Left ventricle myocardium inferior (tissue), 1 donor: ENCODE data around the gene SPDEF. TPM values are rescaled to one million over a fixed set of nuclear protein-coding genes. Genes with fewer than 3 reads are reported as not detected.

ENCODE experiments used
- DNase-seq: peaks from one replicate; pipeline ENCODE4 v3.0.0-alpha.2; 2020
- H3K27ac ChIP-seq: fragments of 200-600 bp; replicated peaks from 2 replicates; pipeline ENCODE4 v1.8.0; 2021
- H3K27me3 ChIP-seq: fragments of 200-600 bp; 2 replicates; pipeline ENCODE4 v1.8.0; 2021; ENCODE audit warnings: low read depth
- H3K36me3 ChIP-seq: fragments of 200-600 bp; 2 replicates; pipeline ENCODE4 v1.8.0; 2021
- H3K4me1 ChIP-seq: fragments of 200-600 bp; 2 replicates; pipeline ENCODE4 v1.8.0; 2021
- H3K4me3 ChIP-seq: fragments of 200-600 bp; 2 replicates; pipeline ENCODE4 v1.8.0; 2021; ENCODE audit warnings: mild to moderate bottlenecking, moderate library complexity
- H3K9me3 ChIP-seq: fragments of 200-600 bp; replicated peaks from 2 replicates; pipeline ENCODE4 v1.8.0; 2021
- intact Hi-C: fragments of 100-400 bp; cut with micrococcal nuclease; formaldehyde crosslinking; loops from one replicate; pipeline ENCODE4 v1.11.0; 2022
- total RNA-seq: library from RNA; stranded (reverse); fragmentation: NEBNext Ultra II Directional; extraction: Animal tissue kit (Norgen Biotek cat#: 25700); gene quantifications from one replicate; pipeline ENCODE4 v1.2.1, GENCODE V29; 2021
- TF ChIP-seq, protein P1 (sequence below): fragments of 200-600 bp; IDR thresholded peaks from 2 replicates; pipeline ENCODE4 v1.8.0; 2021; ENCODE audit warnings: antibody characterized with exemption, mild to moderate bottlenecking, borderline replicate concordance
- donor health status: DM: no; HTN: yes; CAD: no; lungs with severe emphysema.

SPDEF gene
- total RNA-seq, 1 donor from 2014 or later: 0.11 TPM

- Histone ChIP-seq H3K36me3 (no peaks in the 10 kb centered on the region), H3K9me3 (no peaks in the 10 kb centered on the region), H3K27ac (no peak overlapping the region), H3K4me3 (no peak overlapping the region), H3K27me3 (no peaks in the 10 kb centered on the region), H3K4me1 (no peaks in the 10 kb centered on the region)
- no peak for DNase-seq
- intact Hi-C loops: no loop called here
- TF ChIP-seq, protein P1, sequence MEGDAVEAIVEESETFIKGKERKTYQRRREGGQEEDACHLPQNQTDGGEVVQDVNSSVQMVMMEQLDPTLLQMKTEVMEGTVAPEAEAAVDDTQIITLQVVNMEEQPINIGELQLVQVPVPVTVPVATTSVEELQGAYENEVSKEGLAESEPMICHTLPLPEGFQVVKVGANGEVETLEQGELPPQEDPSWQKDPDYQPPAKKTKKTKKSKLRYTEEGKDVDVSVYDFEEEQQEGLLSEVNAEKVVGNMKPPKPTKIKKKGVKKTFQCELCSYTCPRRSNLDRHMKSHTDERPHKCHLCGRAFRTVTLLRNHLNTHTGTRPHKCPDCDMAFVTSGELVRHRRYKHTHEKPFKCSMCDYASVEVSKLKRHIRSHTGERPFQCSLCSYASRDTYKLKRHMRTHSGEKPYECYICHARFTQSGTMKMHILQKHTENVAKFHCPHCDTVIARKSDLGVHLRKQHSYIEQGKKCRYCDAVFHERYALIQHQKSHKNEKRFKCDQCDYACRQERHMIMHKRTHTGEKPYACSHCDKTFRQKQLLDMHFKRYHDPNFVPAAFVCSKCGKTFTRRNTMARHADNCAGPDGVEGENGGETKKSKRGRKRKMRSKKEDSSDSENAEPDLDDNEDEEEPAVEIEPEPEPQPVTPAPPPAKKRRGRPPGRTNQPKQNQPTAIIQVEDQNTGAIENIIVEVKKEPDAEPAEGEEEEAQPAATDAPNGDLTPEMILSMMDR: no peak
These were observed 20.3 kb upstream of the SPDEF start for GRCh38 chr6:34576286-34576955.

DNA sequence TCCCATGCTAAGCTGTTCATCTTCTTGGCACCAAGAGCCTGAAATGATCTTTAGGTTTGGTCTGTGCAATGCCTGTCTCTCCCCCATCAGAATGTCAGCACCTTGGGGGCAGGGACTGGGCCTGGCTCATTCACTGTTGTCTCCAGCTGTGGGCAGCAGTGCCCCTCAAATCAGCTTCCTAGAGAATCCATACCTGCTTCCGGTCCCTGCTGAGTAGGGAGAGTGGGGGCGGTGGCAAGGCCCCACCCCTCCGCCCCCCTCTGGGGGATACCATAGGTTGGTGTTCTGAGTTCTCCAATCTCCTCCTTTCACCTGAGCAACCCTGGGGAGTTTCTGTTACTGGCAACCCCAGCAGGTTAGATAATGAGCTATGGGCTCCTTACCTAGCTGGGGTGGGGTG, 19.2 kb upstream of the SPDEF start:
- no peak for DNase-seq
- H3K27ac ChIP-seq: no peak overlapping the region
- H3K4me3 ChIP-seq: no peak overlapping the region
- intact Hi-C loops: no loop called here
- no peaks in the 10 kb centered on the region for H3K9me3 ChIP-seq
- peaks cover 3% of the 10 kb centered on the region for H3K27me3 ChIP-seq
- H3K4me1 ChIP-seq: no peaks in the 10 kb centered on the region
- no peaks in the 10 kb centered on the region for H3K36me3 ChIP-seq
- TF ChIP-seq, protein P1: no peak

DNA sequence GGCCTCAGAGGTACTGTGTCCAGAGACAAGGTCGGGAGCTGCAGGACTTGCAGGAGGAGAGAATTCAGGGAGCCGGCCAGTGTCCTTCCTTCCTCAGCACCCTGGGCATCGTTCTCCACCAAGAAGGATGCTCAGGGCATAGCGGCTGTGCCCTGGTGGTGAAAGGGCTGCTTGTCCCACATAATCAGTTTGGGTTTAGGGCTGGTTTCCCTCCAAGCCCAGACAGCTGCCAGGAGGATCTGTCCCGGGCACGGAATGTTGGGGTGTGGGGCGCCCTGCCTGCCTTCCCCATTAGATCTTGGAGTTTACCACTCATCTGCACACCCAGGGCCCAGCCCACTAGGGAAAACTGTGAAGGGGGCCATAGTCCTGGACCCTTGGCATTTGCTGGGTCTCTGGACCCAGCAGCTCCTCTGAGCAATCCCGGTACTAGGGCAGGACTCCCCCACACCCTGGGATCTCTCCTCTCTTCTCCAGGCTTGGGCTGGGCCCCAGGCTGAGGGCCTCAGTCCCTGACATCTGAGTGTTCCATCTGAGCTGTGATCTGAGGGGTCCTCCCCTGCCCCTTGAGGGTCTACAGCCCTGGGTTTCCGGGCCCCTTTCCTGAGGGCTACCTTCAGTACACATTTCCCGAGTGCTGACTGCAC, 18.6 kb upstream of the SPDEF start:
- intact Hi-C loops: no loop called here

DNA sequence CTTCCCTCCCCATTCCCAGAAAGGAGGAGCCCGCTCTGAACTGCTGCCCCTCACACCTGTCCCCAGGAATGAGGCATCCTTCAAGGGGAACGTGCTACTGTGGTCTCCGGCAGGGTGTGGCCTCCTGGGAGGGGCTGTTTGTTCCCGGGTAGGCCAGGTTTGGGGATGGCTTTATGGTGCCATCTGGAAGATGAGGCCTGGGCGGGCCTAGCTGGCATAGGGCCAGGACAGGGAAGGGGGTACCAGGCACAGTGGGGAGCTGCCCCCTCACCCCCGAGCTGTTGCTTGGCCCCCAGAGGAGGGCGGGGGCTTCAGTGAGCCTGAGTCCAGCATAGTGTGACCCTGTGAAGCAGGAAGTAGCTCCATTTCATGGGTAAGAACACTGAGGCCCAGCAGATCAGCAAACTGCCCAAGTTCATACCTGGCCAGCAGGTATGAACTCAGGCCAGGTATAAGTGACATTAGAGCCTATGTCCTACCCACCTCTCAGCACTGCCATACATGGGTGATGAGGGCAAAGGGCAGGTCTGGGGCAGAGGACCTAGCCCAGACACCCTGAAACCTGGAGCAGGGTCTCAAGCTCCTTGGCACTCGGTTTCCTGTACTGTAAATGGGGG, 17.5 kb upstream of the SPDEF start:
- Histone ChIP-seq H3K4me3 (no peak overlapping the region), H3K27ac (no peak overlapping the region), H3K4me1 (no peaks in the 10 kb centered on the region), H3K9me3 (no peaks in the 10 kb centered on the region), H3K27me3 (peaks cover 19% of the 10 kb centered on the region), H3K36me3 (no peaks in the 10 kb centered on the region)
- DNase-seq: no peak
- TF ChIP-seq, protein P1: no peak
- intact Hi-C loops: no loop called here

More for the DNA sequence above, 18.6 kb upstream of the SPDEF start:
- no peaks in the 10 kb centered on the region for H3K9me3 ChIP-seq
- H3K27ac ChIP-seq: no peak overlapping the region
- no peak for DNase-seq
- H3K36me3 ChIP-seq: no peaks in the 10 kb centered on the region
- H3K27me3 ChIP-seq: peaks cover 8% of the 10 kb centered on the region
- H3K4me3 ChIP-seq: no peak overlapping the region
- TF ChIP-seq, protein P1: no peak
- H3K4me1 ChIP-seq: no peaks in the 10 kb centered on the region

- Histone ChIP-seq H3K27ac (no peak overlapping the region), H3K27me3 (peaks cover 29% of the 10 kb centered on the region), H3K4me1 (no peaks in the 10 kb centered on the region), H3K36me3 (no peaks in the 10 kb centered on the region), H3K9me3 (no peaks in the 10 kb centered on the region), H3K4me3 (no peak overlapping the region)
- no peak for DNase-seq
- intact Hi-C loops: no loop called here
- TF ChIP-seq, protein P1: no peak
These were observed 16.5 kb upstream of the SPDEF start for GRCh38 chr6:34572585-34572984.
